Type B pancreatic cell (in vitro differentiated cells): Measurements from ENCODE around the gene ARPIN. TPM values are rescaled to one million over a fixed set of nuclear protein-coding genes. Genes with fewer than 3 reads are reported as not detected.
A peak's percentile ranks its signal among the peaks of the same experiment; 100 is the strongest.
"Not testable (repeated sequence)": the region's sequence is repeated elsewhere in the genome, so short reads cannot be mapped to it uniquely, and the experiment has no call there.

Experiments
- DNase-seq: peaks from one replicate; pipeline ENCODE4 v3.0.0; 2021; ENCODE audit warnings: mixed read lengths; ENCODE audit not compliant: unreplicated experiment; ENCODE audit errors: extremely low spot score
- H3K27ac Mint-ChIP-seq: 2 replicates; pipeline ENCODE4 v1.8.0; 2021; ENCODE audit warnings: mild to moderate bottlenecking, mixed read lengths
- H3K27me3 Mint-ChIP-seq: 2 replicates; pipeline ENCODE4 v1.8.0; 2021; ENCODE audit warnings: mixed read lengths
- H3K36me3 Mint-ChIP-seq: 2 replicates; pipeline ENCODE4 v1.8.0; 2021; ENCODE audit warnings: mixed read lengths
- H3K4me1 Mint-ChIP-seq: one replicate; pipeline ENCODE4 v1.8.0; 2021; ENCODE audit warnings: mixed read lengths; ENCODE audit not compliant: unreplicated experiment
- H3K4me3 Mint-ChIP-seq: 2 replicates; pipeline ENCODE4 v1.8.0; 2021; ENCODE audit warnings: mild to moderate bottlenecking, mixed read lengths
- H3K9me3 Mint-ChIP-seq: 2 replicates; pipeline ENCODE4 v1.8.0; 2021; ENCODE audit warnings: mixed read lengths
- CTCF ChIP-seq: fragments of 200-600 bp; sonication (generic); conservative IDR thresholded peaks from 2 replicates; pipeline ENCODE4 v1.5.0; 2021; ENCODE audit warnings: antibody characterized with exemption, mild to moderate bottlenecking
- total RNA-seq: library from RNA; stranded (reverse); gene quantifications from 2 replicates; pipeline ENCODE4 v1.2.1, GENCODE V29; 2021; ENCODE audit warnings: low replicate concordance

ARPIN gene
- total RNA-seq, 1 donor from 2014 or later, result 22.7 TPM

GRCh38 chr15:89893696-89894447 is 18.9 kb downstream of the ARPIN start, which contains the start of gene AP3S2:
AP3S2 (minus strand) TSS chr15:89893994; CDS start chr15:89893949, 45 bp downstream.
- Mint-ChIP-seq H3K4me1 (peaks cover 12% of the 10 kb centered on the region), H3K9me3 (no peaks in the 10 kb centered on the region), H3K27me3 (no peaks in the 10 kb centered on the region), H3K27ac (peak within 1 kb of the TSS; percentile 94), H3K4me3 (peak within 1 kb of the TSS; percentile 95), H3K36me3 (peaks cover 5% of the 10 kb centered on the region)
- DNase-seq, result peak; percentile 86
- no peak for TF ChIP-seq CTCF

- H3K9me3 Mint-ChIP-seq, result no peaks in the 10 kb centered on the region
- H3K36me3 Mint-ChIP-seq, result peaks cover 11% of the 10 kb centered on the region
- H3K4me3 Mint-ChIP-seq, result peak overlapping the region; percentile 95
- TF ChIP-seq CTCF, result no peak
- DNase-seq, result no peak
- H3K27ac Mint-ChIP-seq, result peak overlapping the region; percentile 94
- peaks cover 12% of the 10 kb centered on the region for H3K4me1 Mint-ChIP-seq
- H3K27me3 Mint-ChIP-seq, result no peaks in the 10 kb centered on the region
These were observed 19.7 kb downstream of the ARPIN start for GRCh38 chr15:89893027-89893426.

- Mint-ChIP-seq H3K27ac (no peak overlapping the region), H3K4me3 (no peak overlapping the region), H3K27me3 (no peaks in the 10 kb centered on the region), H3K36me3 (peaks cover 12% of the 10 kb centered on the region), H3K9me3 (no peaks in the 10 kb centered on the region), H3K4me1 (peaks cover 9% of the 10 kb centered on the region)
- peak; percentile 67 for TF ChIP-seq CTCF
- no peak for DNase-seq
These were observed 24.4 kb downstream of the ARPIN start for GRCh38 chr15:89888214-89888804.

GRCh38 chr15:89885611-89886010 is 27.1 kb downstream of the ARPIN start:
- Mint-ChIP-seq H3K4me1 (no peaks in the 10 kb centered on the region), H3K27ac (no peak overlapping the region), H3K27me3 (no peaks in the 10 kb centered on the region), H3K36me3 (peaks cover 12% of the 10 kb centered on the region), H3K9me3 (no peaks in the 10 kb centered on the region), H3K4me3 (no peak overlapping the region)
- no peak for DNase-seq
- no peak for TF ChIP-seq CTCF

GRCh38 chr15:89885179-89885578 is 27.6 kb downstream of the ARPIN start:
- H3K9me3 Mint-ChIP-seq, H3K27me3 Mint-ChIP-seq, H3K27ac Mint-ChIP-seq, H3K4me3 Mint-ChIP-seq, DNase-seq, H3K4me1 Mint-ChIP-seq: not testable (repeated sequence)
- peaks cover 12% of the 10 kb centered on the region for H3K36me3 Mint-ChIP-seq

- no peaks in the 10 kb centered on the region for H3K4me1 Mint-ChIP-seq
- DNase-seq, result no peak
- H3K4me3 Mint-ChIP-seq, result no peak overlapping the region
- no peak overlapping the region for H3K27ac Mint-ChIP-seq
- H3K36me3 Mint-ChIP-seq, result peaks cover 6% of the 10 kb centered on the region
- H3K27me3 Mint-ChIP-seq, result no peaks in the 10 kb centered on the region
- TF ChIP-seq CTCF, result no peak
- no peaks in the 10 kb centered on the region for H3K9me3 Mint-ChIP-seq
These were observed 29.2 kb downstream of the ARPIN start for GRCh38 chr15:89883518-89883917.
